PC-9 (cell line): ENCODE data around the gene OR4D1.

Experiments
- CTCF ChIP-seq: fragments of 200-600 bp; sonication (generic); conservative IDR thresholded peaks from 2 replicates; pipeline ENCODE4 v1.6.1; 2017; ENCODE audit warnings: mixed run types, antibody characterized with exemption, mild to moderate bottlenecking, moderate library complexity
- EZH2 ChIP-seq: fragments of 200-600 bp; sonication (generic); IDR thresholded peaks from 2 replicates; pipeline ENCODE4 v1.8.0; 2017; ENCODE audit warnings: antibody characterized with exemption, low read depth

- TF ChIP-seq CTCF = no peak
- TF ChIP-seq EZH2 = no peak
Observed at GRCh38 chr17:58111676-58112075, 36.5 kb upstream of the OR4D1 start.
